GM18511 (cell line): Measurements from ENCODE around the gene CYP2A6.
"Not testable (repeated sequence)": the region's sequence is repeated elsewhere in the genome, so short reads cannot be mapped to it uniquely, and the experiment has no call there.

Experiments
- ATAC-seq: cut with Tn5 transposase; IDR thresholded peaks from one replicate; pipeline ENCODE4 v1.9.1; 2021; ENCODE audit warnings: mild to moderate bottlenecking, moderate library complexity; ENCODE audit not compliant: unreplicated experiment

CYP2A6 gene

GRCh38 chr19:40852467-40853152, 2.4 kb upstream of the CYP2A6 start:
- not testable (repeated sequence) for ATAC-seq

GRCh38 chr19:40846722-40847121, 3.5 kb downstream of the CYP2A6 start:
- ATAC-seq: not testable (repeated sequence)

GRCh38 chr19:40843653-40844052, 6.6 kb downstream of the CYP2A6 start:
- ATAC-seq: not testable (repeated sequence)

- ATAC-seq: not testable (repeated sequence)
These were observed 7.1 kb downstream of the CYP2A6 start for GRCh38 chr19:40842997-40843652.

- not testable (repeated sequence) for ATAC-seq
These were observed 8.2 kb downstream of the CYP2A6 start for GRCh38 chr19:40842012-40842411.

GRCh38 chr19:40838477-40838876, 11.8 kb downstream of the CYP2A6 start:
- not testable (repeated sequence) for ATAC-seq

- no peak for ATAC-seq
These were observed 13.4 kb downstream of the CYP2A6 start for GRCh38 chr19:40836754-40837429.

GRCh38 chr19:40833728-40834533, 16.3 kb downstream of the CYP2A6 start:
- not testable (repeated sequence) for ATAC-seq

GRCh38 chr19:40832431-40832790, 17.8 kb downstream of the CYP2A6 start:
- not testable (repeated sequence) for ATAC-seq

- no peak for ATAC-seq
These were observed 18.5 kb downstream of the CYP2A6 start for GRCh38 chr19:40831502-40832430.

GRCh38 chr19:40830741-40831140, 19.5 kb downstream of the CYP2A6 start:
- ATAC-seq: not testable (repeated sequence)

GRCh38 chr19:40829205-40829604, 21.0 kb downstream of the CYP2A6 start:
- no peak for ATAC-seq

GRCh38 chr19:40827386-40828247, 22.6 kb downstream of the CYP2A6 start:
- ATAC-seq: no peak

GRCh38 chr19:40826699-40827385, 23.4 kb downstream of the CYP2A6 start:
- ATAC-seq: not testable (repeated sequence)

- ATAC-seq: not testable (repeated sequence)
These were observed 23.9 kb downstream of the CYP2A6 start for GRCh38 chr19:40826312-40826698.

- not testable (repeated sequence) for ATAC-seq
These were observed 24.7 kb downstream of the CYP2A6 start for GRCh38 chr19:40825460-40826095.

- not testable (repeated sequence) for ATAC-seq
These were observed 25.3 kb downstream of the CYP2A6 start for GRCh38 chr19:40824916-40825315.
